Suppressor macrophage treated with lipopolysaccharide for 1 hour (primary cell): ENCODE measurements around the gene RORC.

ENCODE experiments used
- DNase-seq, 3 donors: peaks; one replicate each; pipeline ENCODE4 v3.0.0-alpha.2; 2020 to 2022

RORC gene

GRCh38 chr1:151847867-151848596, 16.4 kb upstream of the RORC start:
- DNase-seq = no peak

GRCh38 chr1:151846686-151847237, 15.2 kb upstream of the RORC start:
- DNase-seq = no peak

GRCh38 chr1:151846062-151846568, 14.5 kb upstream of the RORC start:
- peak; percentile 68 to 77 (median 69) for DNase-seq

GRCh38 chr1:151843398-151843797, 11.8 kb upstream of the RORC start:
- no peak for DNase-seq

- no peak for DNase-seq
Observed at GRCh38 chr1:151841141-151841540, 9.5 kb upstream of the RORC start.

GRCh38 chr1:151840421-151840820, 8.8 kb upstream of the RORC start:
- DNase-seq = no peak

GRCh38 chr1:151839457-151840403, 8.1 kb upstream of the RORC start, which contains the start of gene C2CD4D:
TSS of gene C2CD4D (minus strand) at chr1:151839820. CDS start at chr1:151838989, 831 bp downstream.
- DNase-seq = peak in 2 of 3 donors; percentile 55 to 66

- no peak for DNase-seq
Observed at GRCh38 chr1:151839082-151839412, 7.4 kb upstream of the RORC start.

- DNase-seq = peak in 2 of 3 donors; percentile 46 to 74
Observed at GRCh38 chr1:151838222-151839081, 6.8 kb upstream of the RORC start.

GRCh38 chr1:151837884-151838221, 6.3 kb upstream of the RORC start:
- no peak for DNase-seq

GRCh38 chr1:151837197-151837596, 5.6 kb upstream of the RORC start:
- DNase-seq = no peak

- no peak for DNase-seq
Observed at GRCh38 chr1:151835596-151835995, 4.0 kb upstream of the RORC start.

- peak in 2 of 3 donors; percentile 39 to 41 for DNase-seq
Observed at GRCh38 chr1:151834239-151834638, 2.6 kb upstream of the RORC start.

- DNase-seq = no peak
Observed at GRCh38 chr1:151833172-151833900, 1.7 kb upstream of the RORC start.

- DNase-seq = no peak
Observed at GRCh38 chr1:151832318-151832980, 847 bp upstream of the RORC start.

- DNase-seq = no peak
Observed at GRCh38 chr1:151831256-151831591, 378 bp downstream of the RORC start.

GRCh38 chr1:151830055-151830454, 1.5 kb downstream of the RORC start:
- DNase-seq = no peak

- DNase-seq = no peak
Observed at GRCh38 chr1:151829352-151830046, 2.1 kb downstream of the RORC start.

GRCh38 chr1:151828921-151829320, 2.7 kb downstream of the RORC start:
- DNase-seq = peak; percentile 53 to 67 (median 58)

- peak in 1 of 3 donors; percentile 36 for DNase-seq
Observed at GRCh38 chr1:151827853-151828252, 3.7 kb downstream of the RORC start.
